ENCODE results near the gene MCM7.

MCM7 gene

GRCh38 chr7:100079024-100079560, 22.1 kb downstream of the MCM7 start:
- ATAC-seq (ENCODE audit: low read depth) = no peak
- H3K36me3 Mint-ChIP-seq = peaks cover 26% of the 10 kb centered on the region
- no peak overlapping the region for H3K4me3 Mint-ChIP-seq
- peaks cover 20% of the 10 kb centered on the region for H3K4me1 Mint-ChIP-seq
- no peak for DNase-seq (ENCODE audit: low spot score in 2 of 2)
- H3K27ac Mint-ChIP-seq = no peak overlapping the region
- no peaks in the 10 kb centered on the region for H3K27me3 Mint-ChIP-seq
- no peaks in the 10 kb centered on the region for H3K9me3 Mint-ChIP-seq

DNA sequence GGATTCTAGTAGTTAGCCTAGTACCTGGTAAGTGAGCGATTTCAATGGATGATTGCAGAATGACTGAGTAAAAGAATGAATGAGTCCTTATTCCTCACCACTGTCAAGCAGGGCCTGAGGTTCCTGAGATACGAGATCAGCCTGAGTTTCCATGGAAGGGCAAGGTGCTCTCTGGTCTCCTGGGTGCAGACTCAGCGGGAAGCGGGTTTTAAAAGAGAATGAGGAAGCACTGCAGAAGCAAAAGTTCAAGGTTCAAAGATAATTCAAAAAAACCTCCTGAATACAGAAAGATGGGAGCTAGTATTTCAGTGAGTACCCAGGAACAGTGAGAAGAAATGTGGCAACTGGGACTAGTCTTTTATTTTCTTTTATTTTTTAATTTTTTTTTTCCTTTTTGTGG, 24.0 kb downstream of the MCM7 start:
- H3K36me3 Mint-ChIP-seq = peaks cover 39% of the 10 kb centered on the region
- no peak for ATAC-seq (ENCODE audit: low read depth)
- no peak for DNase-seq (ENCODE audit: low spot score in 2 of 2)
- peaks cover 3% of the 10 kb centered on the region for H3K9me3 Mint-ChIP-seq
- no peaks in the 10 kb centered on the region for H3K27me3 Mint-ChIP-seq
- H3K27ac Mint-ChIP-seq = no peak overlapping the region
- H3K4me3 Mint-ChIP-seq = no peak overlapping the region
- peaks cover 18% of the 10 kb centered on the region for H3K4me1 Mint-ChIP-seq

- Mint-ChIP-seq H3K27me3 (no peaks in the 10 kb centered on the region), H3K9me3 (peaks cover 9% of the 10 kb centered on the region), H3K27ac (no peak overlapping the region), H3K4me1 (peaks cover 14% of the 10 kb centered on the region), H3K36me3 (peaks cover 57% of the 10 kb centered on the region), H3K4me3 (no peak overlapping the region)
- no peak for ATAC-seq (ENCODE audit: low read depth)
- no peak for DNase-seq (ENCODE audit: low spot score in 2 of 2)
Measured at GRCh38 chr7:100075418-100075817, 25.8 kb downstream of the MCM7 start.

DNA sequence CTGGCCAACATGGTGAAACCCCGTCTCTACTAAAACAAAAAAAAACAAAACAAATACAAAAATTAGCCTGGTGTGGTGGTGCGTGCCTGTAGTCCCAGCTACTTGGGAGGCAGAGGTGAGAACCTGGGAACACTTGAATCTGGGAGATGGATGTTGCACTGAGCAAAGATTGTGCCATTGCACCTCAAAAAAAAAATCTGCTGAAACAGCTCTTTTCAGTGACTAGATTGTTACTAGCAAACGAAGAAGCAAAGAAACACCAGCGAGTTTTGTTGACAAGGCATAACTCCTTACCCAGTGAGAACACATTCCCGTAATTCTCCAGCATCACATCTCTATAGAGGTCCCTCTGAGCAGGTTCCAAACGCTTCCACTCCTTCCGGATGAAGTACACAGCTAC, 26.4 kb downstream of the MCM7 start:
- ATAC-seq (ENCODE audit: low read depth) = no peak
- H3K4me3 Mint-ChIP-seq = no peak overlapping the region
- peaks cover 10% of the 10 kb centered on the region for H3K4me1 Mint-ChIP-seq

DNA sequence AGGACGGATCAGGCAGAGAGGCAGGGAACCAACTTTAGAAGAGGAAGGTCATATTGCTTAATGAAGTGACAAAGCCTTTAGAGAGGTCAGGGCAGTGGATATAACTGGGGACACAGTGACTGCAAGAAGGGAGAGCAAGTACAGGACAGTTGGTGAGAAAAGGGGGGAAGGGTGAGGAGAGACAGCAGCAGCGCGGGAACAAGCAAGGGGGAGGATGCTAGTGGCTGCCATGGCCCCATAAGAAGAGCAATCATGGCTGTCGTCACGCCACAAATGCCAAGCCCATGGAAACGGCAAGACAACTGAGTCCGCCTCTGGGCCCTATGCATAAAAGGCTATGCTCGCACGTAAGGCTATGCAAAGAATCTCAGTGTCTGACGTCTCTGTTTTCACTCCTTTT, 28.7 kb downstream of the MCM7 start:
- Mint-ChIP-seq H3K27me3 (no peaks in the 10 kb centered on the region), H3K4me3 (no peak overlapping the region), H3K27ac (no peak overlapping the region), H3K36me3 (peaks cover 64% of the 10 kb centered on the region), H3K4me1 (peaks cover 4% of the 10 kb centered on the region), H3K9me3 (peaks cover 9% of the 10 kb centered on the region)
- ATAC-seq (ENCODE audit: low read depth) (no peak), DNase-seq (ENCODE audit: low spot score in 2 of 2) (no peak)

More for the DNA sequence above, 26.4 kb downstream of the MCM7 start:
- Mint-ChIP-seq H3K27me3 (no peaks in the 10 kb centered on the region), H3K9me3 (peaks cover 9% of the 10 kb centered on the region), H3K36me3 (peaks cover 63% of the 10 kb centered on the region), H3K27ac (no peak overlapping the region)
- no peak for DNase-seq (ENCODE audit: low spot score in 2 of 2)

GRCh38 chr7:100071018-100071723, 30.0 kb downstream of the MCM7 start:
- H3K9me3 Mint-ChIP-seq = peaks cover 9% of the 10 kb centered on the region
- no peak overlapping the region for H3K27ac Mint-ChIP-seq
- H3K4me1 Mint-ChIP-seq = peaks cover 4% of the 10 kb centered on the region
- DNase-seq (ENCODE audit: low spot score in 2 of 2) (no peak), ATAC-seq (ENCODE audit: low read depth) (no peak)
- peaks cover 59% of the 10 kb centered on the region for H3K36me3 Mint-ChIP-seq
- no peaks in the 10 kb centered on the region for H3K27me3 Mint-ChIP-seq
- no peak overlapping the region for H3K4me3 Mint-ChIP-seq

DNA sequence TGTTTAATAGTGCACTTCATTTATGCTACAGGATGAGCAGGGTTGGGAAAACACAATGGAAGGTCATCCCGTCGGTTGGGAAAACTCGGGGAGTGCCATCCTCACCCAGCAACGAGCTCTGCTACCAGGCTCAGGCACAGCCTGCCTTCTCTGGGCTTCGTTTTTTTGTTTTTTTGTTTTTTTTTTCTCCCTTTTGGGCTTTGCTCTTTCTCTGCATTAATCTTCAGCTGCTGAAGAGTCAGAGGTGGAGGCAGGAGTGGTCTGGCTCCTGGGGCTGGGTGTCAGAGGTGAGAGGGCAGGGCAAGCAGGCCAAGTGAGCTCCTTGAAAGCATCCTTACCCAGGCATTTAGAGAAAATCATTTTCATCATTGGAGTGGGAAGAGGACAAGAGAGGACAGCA, 31.2 kb downstream of the MCM7 start:
- no peak for ATAC-seq (ENCODE audit: low read depth)
- no peak for DNase-seq (ENCODE audit: low spot score in 2 of 2)
- Mint-ChIP-seq H3K4me1 (peaks cover 4% of the 10 kb centered on the region), H3K27ac (no peak overlapping the region), H3K4me3 (no peak overlapping the region), H3K36me3 (peaks cover 48% of the 10 kb centered on the region), H3K27me3 (no peaks in the 10 kb centered on the region), H3K9me3 (peaks cover 9% of the 10 kb centered on the region)

- Mint-ChIP-seq H3K27ac (no peak overlapping the region), H3K27me3 (no peaks in the 10 kb centered on the region), H3K4me3 (no peak overlapping the region), H3K36me3 (peaks cover 29% of the 10 kb centered on the region), H3K4me1 (no peaks in the 10 kb centered on the region), H3K9me3 (peaks cover 4% of the 10 kb centered on the region)
- DNase-seq (ENCODE audit: low spot score in 2 of 2) (no peak), ATAC-seq (ENCODE audit: low read depth) (no peak)
Measured at GRCh38 chr7:100066953-100067352, 34.2 kb downstream of the MCM7 start.

- Mint-ChIP-seq H3K27ac (no peak overlapping the region), H3K9me3 (no peaks in the 10 kb centered on the region), H3K36me3 (peaks cover 18% of the 10 kb centered on the region), H3K27me3 (no peaks in the 10 kb centered on the region), H3K4me1 (no peaks in the 10 kb centered on the region), H3K4me3 (no peak overlapping the region)
- no peak for ATAC-seq (ENCODE audit: low read depth)
- DNase-seq (ENCODE audit: low spot score in 2 of 2) = no peak
Measured at GRCh38 chr7:100065452-100066186, 35.6 kb downstream of the MCM7 start.

DNA sequence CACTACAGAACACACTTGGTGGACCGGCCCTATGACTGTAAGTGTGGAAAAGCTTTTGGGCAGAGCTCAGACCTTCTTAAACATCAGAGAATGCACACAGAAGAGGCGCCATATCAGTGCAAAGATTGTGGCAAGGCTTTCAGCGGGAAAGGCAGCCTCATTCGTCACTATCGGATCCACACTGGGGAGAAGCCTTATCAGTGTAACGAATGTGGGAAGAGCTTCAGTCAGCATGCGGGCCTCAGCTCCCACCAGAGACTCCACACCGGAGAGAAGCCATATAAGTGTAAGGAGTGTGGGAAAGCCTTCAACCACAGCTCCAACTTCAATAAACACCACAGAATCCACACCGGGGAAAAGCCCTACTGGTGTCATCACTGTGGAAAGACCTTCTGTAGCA, 37.0 kb downstream of the MCM7 start:
- Mint-ChIP-seq H3K27ac (no peak overlapping the region), H3K36me3 (peaks cover 11% of the 10 kb centered on the region)

GRCh38 chr7:100063376-100063775, 37.8 kb downstream of the MCM7 start:
- no peak overlapping the region for H3K27ac Mint-ChIP-seq
- peaks cover 11% of the 10 kb centered on the region for H3K36me3 Mint-ChIP-seq

More for the DNA sequence above, 37.0 kb downstream of the MCM7 start:
- DNase-seq (ENCODE audit: low spot score in 2 of 2) (no peak), ATAC-seq (ENCODE audit: low read depth) (no peak)
- Mint-ChIP-seq H3K27me3 (no peaks in the 10 kb centered on the region), H3K4me1 (peaks cover 3% of the 10 kb centered on the region), H3K4me3 (no peak overlapping the region), H3K9me3 (no peaks in the 10 kb centered on the region)

DNA sequence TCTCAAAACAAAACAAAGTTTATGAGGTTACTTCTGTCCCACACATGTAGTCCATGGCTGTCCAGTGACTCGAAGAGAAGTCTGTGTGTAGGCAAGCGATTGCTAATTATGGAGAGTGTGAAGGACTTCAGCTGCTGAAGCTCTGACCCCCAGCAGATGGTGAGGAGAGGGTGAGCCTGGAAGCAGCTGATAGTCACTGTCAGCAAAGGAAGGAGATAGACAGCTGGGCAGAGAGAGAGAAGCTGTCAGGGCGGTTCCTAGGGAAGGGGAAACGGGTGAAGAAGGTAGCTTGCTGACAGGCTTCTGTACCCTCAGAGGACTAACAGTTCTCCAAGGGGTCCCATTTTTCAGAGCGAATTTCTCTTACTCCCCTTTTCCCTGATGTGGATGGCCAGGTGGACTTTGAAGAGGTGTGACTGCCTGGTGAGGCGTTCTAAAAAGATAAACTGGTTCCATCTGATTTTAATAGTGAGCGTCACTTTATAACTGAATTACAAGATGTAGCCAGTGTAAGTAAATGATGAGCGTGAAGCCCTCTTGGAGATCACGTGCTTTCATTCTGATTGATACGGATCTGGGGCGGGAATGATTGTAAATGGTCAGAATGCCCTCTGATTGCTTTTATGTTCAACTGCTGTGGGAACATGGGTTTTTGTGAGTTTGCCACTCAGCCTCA, 39.5 kb downstream of the MCM7 start:
- H3K9me3 Mint-ChIP-seq = no peaks in the 10 kb centered on the region
- no peak for ATAC-seq (ENCODE audit: low read depth)
- H3K27ac Mint-ChIP-seq = no peak overlapping the region
- H3K36me3 Mint-ChIP-seq = peaks cover 10% of the 10 kb centered on the region
- H3K27me3 Mint-ChIP-seq = no peaks in the 10 kb centered on the region
- H3K4me3 Mint-ChIP-seq = no peak overlapping the region
- DNase-seq (ENCODE audit: low spot score in 2 of 2) = no peak
- peaks cover 7% of the 10 kb centered on the region for H3K4me1 Mint-ChIP-seq

More at GRCh38 chr7:100063376-100063775, 37.8 kb downstream of the MCM7 start:
- H3K4me3 Mint-ChIP-seq = no peak overlapping the region
- ATAC-seq (ENCODE audit: low read depth) (no peak), DNase-seq (ENCODE audit: low spot score in 2 of 2) (no peak)
- no peaks in the 10 kb centered on the region for H3K27me3 Mint-ChIP-seq
- H3K4me1 Mint-ChIP-seq = peaks cover 5% of the 10 kb centered on the region
- H3K9me3 Mint-ChIP-seq = no peaks in the 10 kb centered on the region

DNA sequence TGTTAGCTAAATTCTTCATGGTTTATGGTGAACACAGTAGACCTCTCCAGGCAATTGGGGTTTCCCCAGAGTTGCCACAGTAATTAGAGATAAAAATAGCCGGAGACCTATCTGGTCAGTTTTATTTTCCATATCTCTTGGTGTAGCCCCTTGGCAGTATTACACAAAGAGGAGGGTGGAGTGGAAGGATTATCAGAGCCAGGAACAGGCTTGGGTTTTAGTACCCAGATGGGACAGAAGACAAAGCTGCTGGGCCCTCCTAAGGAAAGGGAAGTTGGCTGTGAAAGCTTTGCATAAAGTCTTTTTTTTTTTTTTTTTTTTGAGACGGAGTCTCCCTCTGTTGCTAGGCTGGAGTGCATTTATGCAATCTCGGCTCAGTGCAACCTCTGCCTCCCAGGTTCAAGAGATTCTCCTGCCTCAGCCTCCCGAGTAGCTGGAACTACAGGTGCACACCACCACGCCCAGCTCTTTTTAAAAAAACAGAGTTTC, 41.9 kb downstream of the MCM7 start:
- DNase-seq (ENCODE audit: low spot score in 2 of 2) = no peak
- H3K36me3 Mint-ChIP-seq = peaks cover 10% of the 10 kb centered on the region
- H3K4me3 Mint-ChIP-seq = no peak overlapping the region
- no peaks in the 10 kb centered on the region for H3K27me3 Mint-ChIP-seq
- ATAC-seq (ENCODE audit: low read depth) = peak; percentile 91
- H3K27ac Mint-ChIP-seq = peak overlapping the region; percentile 67
- peaks cover 7% of the 10 kb centered on the region for H3K4me1 Mint-ChIP-seq
- H3K9me3 Mint-ChIP-seq = no peaks in the 10 kb centered on the region

- Mint-ChIP-seq H3K4me1 (peaks cover 10% of the 10 kb centered on the region), H3K9me3 (no peaks in the 10 kb centered on the region), H3K27ac (no peak overlapping the region), H3K4me3 (no peak overlapping the region), H3K36me3 (peaks cover 7% of the 10 kb centered on the region), H3K27me3 (no peaks in the 10 kb centered on the region)
- no peak for DNase-seq (ENCODE audit: low spot score in 2 of 2)
- no peak for ATAC-seq (ENCODE audit: low read depth)
Measured at GRCh38 chr7:100057006-100057405, 44.2 kb downstream of the MCM7 start.
